ENCODE results near the gene PDHB.
"Not testable (repeated sequence)": the region's sequence is repeated elsewhere in the genome, so short reads cannot be mapped to it uniquely, and the experiment has no call there.

PDHB gene

DNA sequence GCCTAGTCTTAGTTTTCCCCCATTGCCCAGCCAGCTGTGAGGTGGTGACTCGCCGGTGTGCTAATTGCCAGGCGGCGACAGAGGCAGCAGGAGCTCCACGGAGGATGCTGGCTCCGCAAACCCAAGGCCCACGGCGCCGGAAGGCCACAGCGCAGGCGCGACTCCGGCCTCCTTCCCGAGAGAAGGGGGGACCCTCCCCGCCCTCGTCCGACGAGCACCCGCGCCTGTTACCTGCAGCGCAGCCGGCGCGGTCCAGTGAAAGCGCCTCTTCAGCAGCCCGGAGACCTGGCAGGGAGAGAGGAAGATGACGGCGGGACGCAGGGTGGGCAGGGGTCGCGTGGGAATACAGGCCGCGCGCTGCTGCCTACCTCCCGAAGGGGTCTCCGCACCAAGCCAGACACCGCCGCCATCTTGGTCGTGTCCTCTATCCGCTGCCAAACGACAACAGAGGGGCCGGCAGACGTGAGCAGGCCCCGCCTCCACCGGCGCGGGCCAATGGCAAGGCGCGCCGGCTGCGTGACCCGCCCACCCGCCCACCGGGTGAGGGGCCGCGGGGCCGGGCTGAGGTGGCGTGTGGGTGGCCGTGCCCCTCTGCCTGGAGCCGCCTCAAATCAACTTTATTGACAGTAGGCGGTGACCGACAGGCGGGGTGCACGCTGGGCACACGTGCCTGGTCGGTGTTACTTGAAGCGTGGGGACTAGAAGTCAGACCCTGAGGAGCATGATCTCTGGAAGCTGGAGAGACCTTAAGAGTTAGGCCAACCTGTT, at the start of gene PDHB:
PDHB (minus strand) TSS at position 433 of the 768 bp plus-strand sequence; CDS start at position 410, 23 bp downstream.
- peak; percentile 95 for DNase-seq

DNA sequence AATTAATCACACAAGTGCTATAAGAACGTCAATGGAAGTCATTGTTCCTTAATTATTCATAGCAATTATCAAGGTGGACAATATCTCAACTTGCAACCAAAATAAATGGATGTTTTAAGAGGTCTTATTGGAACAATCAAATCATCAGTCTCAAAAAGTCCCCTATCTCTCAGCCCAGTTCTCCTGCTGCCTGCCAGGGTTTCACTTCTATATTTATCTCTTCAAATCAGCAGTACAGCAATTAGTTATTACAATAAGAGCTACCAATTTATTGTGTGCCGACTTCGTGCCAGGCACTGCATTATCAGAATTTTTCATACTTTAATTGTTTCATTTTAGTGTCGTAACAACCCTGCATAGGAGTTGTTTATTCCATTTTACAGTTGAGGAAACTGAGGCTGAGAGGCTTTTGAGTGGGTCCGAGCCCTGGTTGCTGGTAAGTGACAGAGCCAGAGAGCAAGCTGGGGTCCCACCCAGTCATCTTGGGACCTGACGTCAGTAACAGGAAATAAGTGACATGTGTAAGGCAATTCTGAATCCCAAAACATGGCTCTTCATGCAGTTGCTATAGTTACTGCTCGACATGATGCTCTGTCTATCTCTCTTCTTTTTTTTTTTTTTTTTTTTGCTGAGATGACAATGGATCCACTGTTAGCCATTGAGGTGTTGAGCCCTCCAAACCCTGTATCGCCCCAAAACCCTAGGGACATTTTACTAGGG, 49.4 kb upstream of the PDHB start:
- DNase-seq: no peak

DNA sequence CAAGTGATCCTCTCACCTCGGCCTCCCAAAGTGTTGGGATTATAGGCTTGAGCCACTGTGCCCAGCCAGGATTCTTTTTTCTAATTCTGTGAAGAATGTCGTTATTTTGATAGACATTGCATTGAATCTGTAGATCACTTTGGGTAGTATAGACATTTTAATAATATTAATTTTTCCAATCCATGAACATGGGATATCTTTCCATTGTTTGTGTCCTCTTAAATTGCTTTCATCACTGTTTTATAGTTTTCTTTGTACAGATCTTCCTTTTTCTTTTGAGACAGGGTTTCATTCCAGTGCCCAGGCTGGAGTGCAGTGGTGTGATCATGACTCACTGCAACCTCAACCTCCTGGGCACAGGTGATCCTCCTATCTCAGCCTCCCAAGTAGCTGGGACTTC, 46.7 kb upstream of the PDHB start:
- DNase-seq: no peak

DNA sequence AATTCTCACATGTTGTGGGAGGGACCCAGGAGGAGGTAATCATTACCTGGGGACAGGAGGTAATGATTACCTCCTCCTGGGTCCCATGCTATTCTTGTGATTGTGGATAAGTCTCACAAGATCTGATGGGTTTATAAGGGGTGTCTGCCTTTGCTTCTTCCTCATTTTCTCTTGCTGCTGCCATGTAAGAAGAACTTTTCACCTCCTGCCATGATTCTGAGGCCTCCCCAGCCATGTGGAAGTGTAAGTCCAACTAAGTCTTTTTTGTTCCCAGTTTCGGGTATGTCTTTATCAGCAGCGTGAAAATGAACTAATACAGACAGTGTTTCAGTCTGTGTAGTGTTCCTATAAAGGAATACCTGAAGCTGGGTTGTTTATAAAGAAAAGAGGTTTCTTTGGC, 45.1 kb upstream of the PDHB start:
- no peak for DNase-seq

DNA sequence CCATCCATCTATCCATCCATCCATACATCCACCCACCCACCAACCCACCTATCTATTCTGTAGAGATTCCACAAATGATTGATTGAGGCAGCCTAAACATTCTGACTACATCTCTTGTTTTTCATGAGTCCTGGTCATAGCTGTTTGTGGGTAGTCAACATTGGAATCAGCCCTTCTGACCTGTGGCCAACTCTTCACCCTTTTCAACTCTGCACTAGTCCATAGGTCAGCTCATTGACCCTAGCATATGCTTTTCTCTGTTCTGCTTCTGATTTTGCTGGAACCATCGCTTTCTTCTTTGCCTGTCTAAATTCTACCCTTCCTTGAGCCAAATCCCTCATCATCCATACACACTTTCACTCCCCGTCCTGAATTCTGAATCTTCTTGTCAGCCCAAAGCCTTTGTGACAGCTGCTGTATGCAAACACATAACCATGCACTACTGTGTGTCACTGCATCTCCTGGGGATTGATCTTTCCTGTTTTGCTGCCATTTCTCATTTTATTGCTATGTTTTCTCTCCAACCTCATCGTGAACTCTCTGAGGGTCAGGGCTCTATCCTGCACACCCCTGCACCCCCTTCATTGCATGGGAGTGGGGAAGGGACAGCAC, 41.4 kb upstream of the PDHB start:
- no peak for DNase-seq

DNA sequence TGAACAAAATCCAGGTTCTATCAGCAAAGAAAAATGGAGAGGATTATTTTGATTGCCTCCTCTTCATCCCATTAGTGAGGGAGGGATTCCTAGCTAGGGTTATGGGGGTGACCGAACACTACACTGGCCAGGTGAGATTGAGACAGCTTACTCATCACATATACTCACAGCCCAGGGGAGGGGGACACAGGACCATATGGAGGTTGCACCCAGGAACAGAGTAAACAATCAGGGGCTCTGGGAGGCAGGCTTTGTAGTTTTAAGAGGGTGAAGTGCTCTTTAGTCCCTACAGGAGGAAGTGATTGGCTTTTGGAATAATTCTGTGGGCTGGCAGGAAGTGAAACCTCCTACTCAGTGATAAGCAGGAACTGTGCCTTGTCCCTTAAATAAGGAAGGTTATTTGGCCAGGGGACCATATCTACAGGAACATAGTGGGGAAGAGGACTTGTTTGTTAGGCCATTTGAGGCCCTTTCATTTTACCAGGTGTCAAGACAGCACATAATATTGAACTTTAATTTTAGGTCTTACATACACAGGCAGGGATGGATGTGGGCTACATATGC, 40.8 kb upstream of the PDHB start:
- DNase-seq: no peak

DNA sequence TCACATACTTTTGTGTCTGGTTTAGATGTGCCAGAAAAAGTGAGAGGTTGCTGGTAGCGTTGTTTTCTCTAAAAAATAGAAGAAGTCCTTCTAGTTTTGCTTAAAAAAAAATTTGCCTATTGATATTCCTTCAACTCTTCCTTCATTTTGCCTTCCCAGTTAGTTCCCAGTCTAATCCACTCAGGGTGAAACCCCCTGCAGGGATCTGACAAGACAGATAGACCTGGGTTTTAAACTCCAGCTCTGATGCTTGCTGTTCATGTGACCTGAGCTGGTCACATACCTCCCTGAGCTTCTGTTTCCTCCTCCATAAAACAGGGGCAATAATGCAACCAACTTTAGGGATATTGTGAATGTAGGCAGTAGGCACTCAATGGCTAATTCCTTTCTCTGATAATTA, 39.6 kb upstream of the PDHB start:
- DNase-seq: no peak

DNA sequence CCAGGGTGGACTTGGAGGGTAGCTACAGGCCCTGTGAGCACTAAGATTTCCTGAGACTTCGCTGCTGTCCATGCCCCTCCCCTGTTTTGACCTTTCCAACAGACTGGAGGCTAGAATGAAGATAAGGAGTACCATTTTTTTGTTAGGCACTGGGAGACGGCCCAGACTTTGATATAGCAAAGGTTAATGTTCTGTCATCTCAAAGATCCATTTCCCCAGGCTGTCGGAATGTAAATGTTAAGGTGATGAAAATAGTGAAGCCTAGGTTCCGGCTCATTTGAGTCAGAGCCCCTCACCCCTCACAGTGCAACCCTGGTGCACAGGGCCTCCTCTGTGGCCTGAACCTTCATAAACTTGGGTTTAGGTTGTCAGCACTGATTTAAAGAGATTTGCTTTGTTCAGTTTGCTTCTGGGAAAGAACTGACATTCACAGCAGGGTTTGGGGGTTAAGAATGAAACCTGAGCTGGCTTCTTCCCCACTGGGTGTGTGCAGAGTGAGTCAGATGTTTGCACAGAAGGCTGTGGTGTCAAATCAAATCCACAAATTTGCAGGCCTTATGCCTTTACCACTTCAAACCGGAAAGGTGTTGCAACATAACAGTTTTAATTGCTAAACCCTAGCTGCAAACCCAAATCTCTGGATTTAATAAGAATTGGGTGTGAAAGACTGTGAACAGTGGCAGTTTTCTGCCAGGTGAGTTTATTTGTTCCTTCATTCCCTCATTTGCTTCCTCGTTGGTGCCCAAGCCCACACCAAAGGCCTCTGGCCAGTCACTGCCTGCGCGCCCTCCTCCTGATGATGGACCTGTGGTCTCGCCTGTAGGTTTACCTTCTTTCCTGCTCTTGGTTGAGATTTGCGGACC, 37.6 kb upstream of the PDHB start:
- peak; percentile 64 for DNase-seq

DNA sequence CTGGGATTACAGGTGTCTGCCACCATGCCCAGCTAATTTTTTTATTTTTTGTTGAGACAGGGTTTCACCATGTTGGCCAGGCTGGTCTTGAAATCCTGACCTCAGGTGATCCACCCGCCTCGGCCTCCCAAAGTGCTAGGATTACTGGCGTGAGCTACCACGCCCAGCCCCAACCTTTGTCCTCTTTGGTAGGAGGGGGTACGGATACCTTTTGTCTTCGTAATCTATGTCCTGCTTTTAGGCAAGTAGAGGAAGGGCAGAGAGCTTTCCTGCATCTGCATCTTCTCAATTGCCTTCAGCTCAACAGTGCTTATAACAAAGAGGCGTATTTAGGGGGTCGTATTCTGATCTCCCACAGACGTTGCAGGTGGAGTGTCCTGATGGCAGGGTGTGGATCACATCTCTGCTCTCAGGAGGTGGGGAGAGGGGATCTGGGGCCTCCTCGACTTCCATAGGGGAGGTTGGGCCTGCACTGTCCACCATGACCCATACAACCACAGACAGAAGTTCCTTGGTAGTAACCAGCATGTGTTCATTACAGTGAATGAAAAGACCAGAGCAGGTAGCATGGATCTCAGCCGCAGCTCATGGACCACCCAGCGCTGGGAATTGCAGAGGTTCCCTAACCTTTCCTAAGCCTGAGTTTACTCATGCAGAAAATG, 36.9 kb upstream of the PDHB start:
- DNase-seq: no peak

DNA sequence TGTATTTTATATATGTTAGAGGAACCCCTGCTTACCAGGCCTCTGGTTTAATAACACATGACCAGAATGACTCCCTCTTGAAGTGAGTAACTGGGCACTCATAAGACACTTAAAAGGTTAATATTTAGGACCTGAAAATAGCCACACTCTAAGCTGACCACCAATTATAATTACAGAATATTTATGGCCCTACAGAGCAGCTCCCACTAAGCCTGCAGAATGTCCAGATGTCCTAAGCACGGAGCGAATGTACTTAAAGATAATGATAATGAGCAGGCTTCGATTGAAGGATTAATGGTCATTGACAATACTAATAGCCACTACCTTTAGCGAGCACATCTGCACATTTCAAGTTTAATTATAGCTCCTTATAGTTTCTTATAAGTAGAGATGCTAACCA, 35.5 kb upstream of the PDHB start:
- DNase-seq: no peak

DNA sequence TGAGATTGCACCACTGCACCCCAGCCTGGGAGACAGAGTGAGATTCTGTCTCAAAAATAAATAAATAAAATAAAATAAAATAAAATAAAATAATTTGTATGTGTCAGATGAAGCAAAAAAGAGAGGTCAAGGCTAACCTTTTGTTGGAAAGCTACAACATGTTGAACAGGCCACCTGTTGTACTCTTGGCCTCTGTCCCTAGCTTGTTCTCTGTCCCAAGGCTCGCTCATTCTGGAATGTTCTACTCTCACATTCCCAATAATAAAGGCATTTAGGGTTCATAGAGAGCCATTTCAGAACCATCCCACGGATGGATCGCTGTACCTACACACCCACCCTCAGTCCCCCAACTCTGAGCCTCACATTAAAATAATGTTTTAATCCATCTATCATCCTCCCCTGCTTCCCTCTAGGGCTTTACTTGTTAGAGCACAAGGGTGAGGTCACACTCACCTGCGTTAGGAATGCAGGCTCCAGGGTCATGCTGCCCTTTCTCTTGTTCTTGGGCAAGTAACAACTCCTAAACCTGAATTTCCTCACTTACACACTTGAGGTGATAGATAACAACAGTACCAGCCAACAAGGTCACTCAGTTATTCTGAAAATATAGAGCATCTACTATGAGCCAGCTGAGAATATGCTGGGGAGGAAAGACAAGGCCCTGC, 33.4 kb upstream of the PDHB start:
- no peak for DNase-seq

DNA sequence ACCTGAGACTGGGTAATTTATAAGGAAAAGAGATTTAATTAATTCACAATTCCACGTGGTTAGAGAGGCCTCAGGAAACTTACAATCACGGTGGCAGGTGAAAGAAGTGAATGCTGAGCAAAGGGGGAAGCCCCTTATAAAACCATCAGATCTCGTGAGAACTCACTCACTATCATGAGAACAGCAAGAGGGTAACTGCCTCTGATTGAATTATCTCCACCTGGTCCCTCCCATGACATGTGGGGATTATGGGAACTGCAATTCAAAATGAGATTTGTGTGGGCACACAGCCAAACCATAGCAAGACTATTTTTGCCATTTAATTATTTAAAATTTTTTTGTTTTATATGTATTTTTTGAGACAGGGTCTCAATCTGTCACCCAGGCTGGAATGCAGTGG, 31.2 kb upstream of the PDHB start:
- DNase-seq: no peak

DNA sequence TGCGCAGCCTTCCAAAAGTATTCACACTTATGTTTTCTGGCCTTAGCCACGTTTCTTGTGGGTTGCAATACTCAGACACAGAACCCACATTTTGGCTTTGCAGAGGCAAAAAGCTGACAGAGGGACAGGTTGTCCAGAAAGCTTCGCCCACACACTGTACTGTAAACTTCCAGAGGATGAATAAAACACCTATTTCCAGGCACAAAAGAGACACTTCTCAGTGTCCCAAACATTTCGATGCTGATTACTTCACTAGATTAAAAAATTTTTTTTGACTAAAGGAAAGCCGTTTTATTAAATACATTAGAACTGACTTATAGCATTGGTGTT, 30.3 kb upstream of the PDHB start:
- DNase-seq: no peak

DNA sequence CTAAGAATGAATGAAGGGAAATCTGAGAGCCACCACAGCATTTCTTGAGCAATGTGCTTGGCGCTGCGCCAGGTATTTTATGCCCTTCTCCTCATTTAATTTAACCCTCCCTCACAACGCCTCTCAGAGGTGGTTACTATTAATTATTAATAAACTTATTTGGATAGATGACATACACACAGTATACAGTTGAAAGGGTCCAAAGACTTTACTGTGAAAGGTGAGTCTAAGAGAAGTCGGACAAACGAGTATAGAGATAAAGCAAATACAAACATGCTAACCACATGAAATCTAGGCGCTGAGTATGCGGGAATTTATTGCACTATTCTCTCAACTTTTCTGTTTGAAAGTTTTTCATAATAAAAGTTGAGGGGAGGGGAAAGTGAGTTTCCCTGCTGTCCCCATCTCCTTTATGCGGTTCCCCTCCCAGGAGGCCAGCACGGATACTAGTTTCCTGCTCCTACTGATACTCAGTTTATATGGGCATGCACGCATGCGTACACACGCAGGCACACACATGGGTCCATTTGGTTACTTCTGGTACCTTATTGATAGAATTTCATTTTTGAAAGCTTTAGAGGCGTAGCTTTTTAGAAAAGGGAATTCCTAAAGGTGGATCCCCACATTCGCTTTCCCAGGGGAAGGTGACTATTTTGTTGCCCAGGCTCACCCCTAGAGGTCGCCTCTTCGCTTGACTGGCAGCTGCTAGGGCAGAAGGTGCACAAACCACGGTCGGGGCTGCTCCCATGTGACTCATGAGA, 29.7 kb upstream of the PDHB start:
- peak; percentile 85 for DNase-seq

DNA sequence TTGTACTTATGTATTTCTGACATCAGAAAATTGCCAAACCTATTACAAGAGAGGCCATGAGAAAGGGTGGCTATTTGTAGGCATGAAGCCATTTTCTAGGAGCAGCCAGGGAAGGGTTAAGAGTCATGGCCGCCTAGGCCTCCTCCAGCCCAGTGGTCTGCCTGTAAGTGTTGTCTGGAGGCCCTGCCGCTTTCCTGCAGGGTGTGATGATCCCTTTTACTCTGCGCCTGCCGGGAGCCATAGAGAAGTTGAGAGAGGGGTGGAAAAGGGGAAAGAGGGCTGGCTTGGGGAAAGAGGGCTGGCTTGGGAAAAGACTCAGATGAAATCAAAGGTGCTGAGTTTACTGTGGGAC, 29.2 kb upstream of the PDHB start:
- peak; percentile 35 for DNase-seq

DNA sequence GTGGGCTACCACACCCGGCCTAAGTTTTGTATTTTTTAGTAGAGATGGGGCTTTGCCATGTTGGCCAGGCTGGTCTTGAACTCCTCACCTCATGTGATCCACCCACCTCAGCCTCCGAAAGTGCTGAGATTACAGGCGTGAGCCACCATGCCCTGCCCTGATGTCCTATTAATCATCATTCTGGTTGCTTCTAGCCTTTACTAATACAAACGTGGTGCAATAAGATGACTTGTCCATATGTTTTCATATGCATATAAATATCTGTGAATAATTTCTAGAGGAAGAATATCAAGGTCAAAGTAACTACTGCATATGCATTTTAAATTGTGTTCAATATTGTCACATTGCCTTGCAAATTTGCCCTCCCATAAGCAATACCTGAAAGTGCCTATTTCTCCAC, 25.5 kb upstream of the PDHB start:
- DNase-seq: no peak

DNA sequence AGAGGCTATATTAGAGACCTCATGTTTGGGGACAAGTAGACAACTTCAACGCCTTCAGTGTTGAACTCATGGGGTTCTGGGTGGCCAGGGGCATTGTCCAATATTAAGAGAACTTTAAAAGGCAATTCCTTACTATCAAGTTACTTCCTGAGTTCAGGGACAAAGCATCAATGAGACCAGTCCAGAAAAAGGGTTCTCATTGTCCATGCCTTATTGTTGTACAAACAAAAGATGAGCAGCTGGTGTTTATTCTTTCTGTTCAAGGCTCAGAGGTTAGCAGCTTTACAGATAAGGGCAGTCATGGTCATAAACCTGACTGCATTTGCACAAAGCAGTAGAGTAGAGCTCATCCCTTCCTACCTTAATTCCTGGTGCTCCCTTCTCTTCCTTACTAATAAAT, 18.5 kb upstream of the PDHB start:
- DNase-seq: no peak

DNA sequence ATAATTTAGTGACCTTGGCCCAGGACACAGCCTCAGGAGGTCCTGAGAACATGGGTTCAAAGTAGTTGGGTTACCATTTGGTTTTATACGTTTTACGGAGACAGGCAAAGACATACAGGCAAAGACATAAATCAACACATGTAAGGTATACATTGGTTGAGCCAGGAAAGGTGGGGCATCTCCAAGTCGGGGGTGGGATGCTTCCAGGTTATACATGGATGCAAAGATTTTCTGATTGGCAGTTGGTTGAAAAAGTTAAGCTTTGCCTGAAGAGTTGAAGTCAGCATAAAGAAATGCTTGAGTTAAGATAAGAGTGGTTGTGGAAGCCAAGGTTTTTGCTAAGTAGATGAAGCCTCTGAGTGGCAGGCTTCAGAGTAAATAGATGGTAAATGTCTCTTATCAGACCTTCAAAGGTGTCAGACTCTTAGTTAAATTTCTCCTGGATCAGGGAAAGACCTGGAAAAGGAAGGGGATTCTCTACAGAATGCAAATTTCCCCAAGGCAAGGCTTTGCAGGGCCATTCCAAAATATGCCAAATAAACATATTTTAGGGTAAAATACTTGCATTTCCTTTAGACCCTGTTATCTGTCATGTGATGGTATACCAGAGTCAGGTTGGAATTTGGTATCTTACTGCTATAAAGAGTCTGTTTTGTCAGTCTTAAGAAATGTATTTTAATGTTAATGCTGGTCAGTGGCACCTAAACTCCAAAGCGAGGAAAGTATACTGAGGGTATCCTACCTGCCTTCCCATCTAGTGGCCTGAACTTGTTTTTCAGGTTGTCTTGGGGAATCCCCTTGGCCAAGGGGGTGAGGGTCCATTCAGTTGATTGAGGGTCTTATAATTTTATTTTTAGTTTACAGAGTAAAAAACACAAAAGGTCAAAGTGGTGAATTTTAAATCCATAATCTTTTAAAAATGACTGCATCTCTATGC, 8.2 kb upstream of the PDHB start:
- DNase-seq: no peak

DNA sequence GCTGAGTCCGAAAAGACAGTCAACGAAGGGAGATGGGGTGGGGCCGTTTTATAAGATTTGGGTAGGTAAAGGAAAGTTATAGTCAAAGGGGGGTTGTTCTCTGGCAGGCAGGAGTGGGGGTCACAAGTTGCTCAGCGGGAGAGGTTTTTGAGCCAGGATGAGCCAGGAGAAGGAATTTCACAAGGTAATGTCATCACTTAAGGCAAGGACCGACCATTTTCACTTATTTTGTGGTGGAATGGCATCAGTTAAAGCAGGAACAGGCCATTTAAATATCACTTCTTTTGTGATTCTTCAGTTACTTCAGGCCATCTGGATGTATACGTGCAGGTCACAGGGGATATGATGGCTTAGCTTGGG, 7.3 kb upstream of the PDHB start:
- not testable (repeated sequence) for DNase-seq

DNA sequence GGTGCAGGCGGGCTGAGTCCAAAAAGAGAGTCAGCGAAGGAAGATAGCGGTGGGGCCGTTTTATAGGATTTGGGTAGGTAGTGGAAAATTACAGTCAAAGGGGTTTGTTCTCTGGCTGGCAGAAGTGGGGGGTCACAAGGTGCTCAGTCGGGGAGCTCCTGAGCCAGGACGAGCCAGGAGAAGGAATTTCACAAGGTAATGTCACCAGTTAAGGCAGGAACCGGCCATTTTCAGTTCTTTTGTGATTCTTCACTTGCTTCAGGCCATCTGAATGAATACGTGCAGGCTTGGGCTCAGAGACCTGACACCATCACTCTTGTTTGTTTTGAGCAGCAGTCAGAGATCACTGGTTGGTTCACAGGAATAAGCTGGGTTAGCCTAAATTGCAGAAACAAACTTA, 3.6 kb upstream of the PDHB start:
- DNase-seq: not testable (repeated sequence)

All from activated CD8-positive, alpha-beta memory T cell treated with anti-CD3 and anti-CD28 coated beads for 24 hours (primary cell).